Upper lobe of left lung (tissue), 6 donors: ENCODE measurements around the gene PLCXD1. TPM values are rescaled to one million over a fixed set of nuclear protein-coding genes. Genes with fewer than 3 reads are reported as not detected.
"Not testable (repeated sequence)": the region's sequence is repeated elsewhere in the genome, so short reads cannot be mapped to it uniquely, and the experiment has no call there.

ENCODE experiments used
- ATAC-seq, 2 donors: fragments of 200-7000 bp; cut with Tn5 transposase; one replicate each; pipeline ENCODE4 v1.9.1; 2022; ENCODE audit warnings: mild to moderate bottlenecking in 2 of 2, moderate library complexity in 2 of 2; ENCODE audit not compliant: low FRiP score in 2 of 2
- DNase-seq, 2 donors: peaks; one replicate each; pipeline ENCODE4 v3.0.0-alpha.2; 2019 to 2020
- H3K27ac ChIP-seq, 4 donors: fragments of 200-600 bp; sonication (generic); one replicate each; pipeline ENCODE4 v1.5.1; 2016 to 2019
- H3K27me3 ChIP-seq, 4 donors: fragments of 200-600 bp; sonication (generic); one replicate each; pipeline ENCODE4 v1.5.1; 2017 to 2019
- H3K36me3 ChIP-seq, 4 donors: fragments of 200-600 bp; sonication (generic); one replicate each; pipeline ENCODE4 v1.5.1; 2016 to 2019
- H3K4me1 ChIP-seq, 4 donors: fragments of 200-600 bp; sonication (generic); one replicate each; pipeline ENCODE4 v1.5.1; 2018 to 2019
- H3K4me3 ChIP-seq, 4 donors: fragments of 200-600 bp; sonication (generic); one replicate each; pipeline ENCODE4 v1.5.1; 2017 to 2019; ENCODE audit warnings: mild to moderate bottlenecking in 2 of 4, moderate library complexity in 1 of 4
- H3K9me3 ChIP-seq, 4 donors: fragments of 200-600 bp; sonication (generic); one replicate each; pipeline ENCODE4 v1.5.1; 2018 to 2019
- CTCF ChIP-seq, 6 experiments: fragments of 450-650 bp in 4 of 6; fragments of 200-600 bp in 2 of 6; sonication (generic) in 2 of 6; IDR thresholded peaks; one replicate each; pipeline ENCODE4 v1.5.1; 2016 to 2019; ENCODE audit warnings: antibody characterized with exemption in 6 of 6
- EP300 ChIP-seq, 4 donors: sonication (generic); formaldehyde crosslinking; IDR thresholded peaks; one replicate each; pipeline ENCODE4 v1.5.1; 2017; ENCODE audit warnings: antibody characterized with exemption in 4 of 4, control low read depth in 2 of 4
- POLR2A ChIP-seq, 4 donors: fragments of 450-650 bp; IDR thresholded peaks; one replicate each; pipeline ENCODE4 v1.5.1; 2016 to 2017; ENCODE audit warnings: antibody characterized with exemption in 4 of 4, mild to moderate bottlenecking in 2 of 4
- POLR2AphosphoS5 ChIP-seq, 2 donors: sonication (generic); formaldehyde crosslinking; IDR thresholded peaks; one replicate each; pipeline ENCODE4 v1.5.1; 2017; ENCODE audit warnings: antibody characterized with exemption in 2 of 2
- WGBS, 2 donors: methylation state at CpG; one replicate each; pipeline ENCODE4 v1.1.5; 2017 to 2018; 5-methylcytosine and 5-hydroxymethylcytosine counted together
- total RNA-seq, 6 donors: library from RNA; depleted of rRNA in 4 of 6; stranded (reverse); fragments of >200 nt in 4 of 6; gene quantifications; one replicate each; pipeline versions ENCODE4 v1.1.0 to v1.2.1, GENCODE V29; 2016 to 2021
- donor health status: DM: no; HTN: no; CAD: no; lungs with moderate emphysema.
- donor health status: DM: no; HTN: yes; CAD: no; lungs with severe emphysema.

The PLCXD1 gene
- total RNA-seq, 6 donors from 2014 or later: 7.8 to 75.4 (median 19.2) TPM

DNA sequence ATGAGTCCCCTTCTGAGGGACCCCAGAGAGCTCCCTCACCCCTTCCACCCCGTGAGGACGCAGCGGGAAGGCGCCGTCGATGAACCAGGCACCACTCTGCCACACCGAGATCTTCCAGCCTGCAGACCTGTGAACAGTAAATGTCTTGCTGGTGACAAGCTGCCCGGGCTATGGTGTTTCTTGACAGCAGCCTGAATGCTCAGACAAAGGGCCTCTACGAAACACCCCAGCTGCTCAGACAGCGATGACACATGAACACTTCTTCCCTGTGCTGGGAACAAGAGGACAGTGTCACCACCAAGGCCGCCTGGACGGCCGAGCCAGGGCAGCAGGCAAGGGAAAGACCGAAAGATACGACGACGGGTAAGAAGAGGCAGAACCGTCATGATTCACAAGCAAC lies 68.0 kb downstream of the PLCXD1 start:
- H3K9me3 ChIP-seq: no peaks in the 10 kb centered on the region
- WGBS, 2 donors: 87 to 91% methylated on average over 18 of the region's 18 CpGs
- H3K4me3 ChIP-seq: no peak overlapping the region
- TF ChIP-seq POLR2A (IDR thresholded peaks at IDR 0.05): no peak
- no peak for TF ChIP-seq CTCF (IDR thresholded peaks at IDR 0.05)
- TF ChIP-seq EP300 (IDR thresholded peaks at IDR 0.05): no peak
- TF ChIP-seq POLR2AphosphoS5 (IDR thresholded peaks at IDR 0.05): no peak
- H3K4me1 ChIP-seq: no peaks in the 10 kb centered on the region
- H3K27me3 ChIP-seq: no peaks in the 10 kb centered on the region
- ATAC-seq (no peak), DNase-seq (peak in 1 of 2 donors; percentile 36)
- peaks cover 0 to 15% (median 3%) of the 10 kb centered on the region in 4 donors for H3K36me3 ChIP-seq
- H3K27ac ChIP-seq: no peak overlapping the region

- Histone ChIP-seq H3K4me3 (no peak overlapping the region), H3K36me3 (peaks cover 0 to 12% (median 3%) of the 10 kb centered on the region in 4 donors), H3K9me3 (no peaks in the 10 kb centered on the region), H3K27ac (no peak overlapping the region), H3K4me1 (no peaks in the 10 kb centered on the region), H3K27me3 (no peaks in the 10 kb centered on the region)
- WGBS, 2 donors: 85 to 86% methylated on average over 10 of the region's 10 CpGs
- no peak for DNase-seq
- TF ChIP-seq EP300 (IDR thresholded peaks at IDR 0.05) (no peak), CTCF (IDR thresholded peaks at IDR 0.05) (no peak), POLR2AphosphoS5 (IDR thresholded peaks at IDR 0.05) (no peak), POLR2A (IDR thresholded peaks at IDR 0.05) (no peak)
- ATAC-seq: no peak
Measured at GRCh38 chrX:349702-350101, 68.5 kb downstream of the PLCXD1 start.

GRCh38 chrX:350148-350533 lies 69.0 kb downstream of the PLCXD1 start:
- WGBS, 2 donors: 82 to 87% methylated on average over 14 to 20 of the region's 20 CpGs
- H3K4me3 ChIP-seq: no peak overlapping the region
- no peak for DNase-seq
- no peak for ATAC-seq
- H3K27me3 ChIP-seq: no peaks in the 10 kb centered on the region
- H3K36me3 ChIP-seq: peaks cover 0 to 7% (median 3%) of the 10 kb centered on the region in 4 donors
- no peak for TF ChIP-seq POLR2AphosphoS5 (IDR thresholded peaks at IDR 0.05)
- no peak for TF ChIP-seq EP300 (IDR thresholded peaks at IDR 0.05)
- TF ChIP-seq POLR2A (IDR thresholded peaks at IDR 0.05): no peak
- TF ChIP-seq CTCF (IDR thresholded peaks at IDR 0.05): no peak
- H3K9me3 ChIP-seq: no peaks in the 10 kb centered on the region
- H3K27ac ChIP-seq: no peak overlapping the region
- H3K4me1 ChIP-seq: no peaks in the 10 kb centered on the region

GRCh38 chrX:350534-351323 lies 69.5 kb downstream of the PLCXD1 start:
- H3K27me3 ChIP-seq: no peaks in the 10 kb centered on the region
- no peak for ATAC-seq
- H3K36me3 ChIP-seq: peaks cover 0 to 5% (median 2%) of the 10 kb centered on the region in 4 donors
- H3K27ac ChIP-seq: no peak overlapping the region
- peak in 1 of 2 donors; percentile 79 for DNase-seq
- WGBS, 2 donors: 96% methylated on average over 59 of the region's 61 CpGs
- H3K9me3 ChIP-seq: no peaks in the 10 kb centered on the region
- no peaks in the 10 kb centered on the region for H3K4me1 ChIP-seq
- no peak for TF ChIP-seq POLR2A (IDR thresholded peaks at IDR 0.05)
- H3K4me3 ChIP-seq: no peak overlapping the region

- H3K4me1 ChIP-seq, H3K27ac ChIP-seq, DNase-seq, H3K27me3 ChIP-seq, H3K36me3 ChIP-seq, H3K4me3 ChIP-seq, H3K9me3 ChIP-seq, ATAC-seq: not testable (repeated sequence)
- 97 to 98% methylated on average over 13 of the region's 13 CpGs for WGBS, 2 donors
Measured at GRCh38 chrX:351324-351641, 70.1 kb downstream of the PLCXD1 start.

DNA sequence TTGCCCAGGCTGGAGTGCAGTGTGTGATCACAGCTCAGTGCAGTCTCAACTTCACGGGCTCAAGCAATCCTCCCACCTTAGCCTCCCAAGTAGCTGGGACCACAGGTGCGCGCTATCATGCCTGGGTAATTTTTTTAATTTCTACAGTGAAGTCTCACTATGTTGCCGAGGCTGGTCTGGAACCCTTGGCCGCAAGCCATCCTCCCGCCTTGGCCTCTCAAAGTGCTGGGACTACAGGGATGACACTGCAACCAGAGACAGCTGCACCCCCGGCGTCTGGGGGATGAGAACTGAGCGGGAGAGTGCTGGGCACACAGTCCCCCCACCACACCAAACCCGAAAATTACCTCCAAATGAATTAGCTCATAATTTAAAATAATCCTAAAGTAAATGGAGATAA lies 70.6 kb downstream of the PLCXD1 start:
- DNase-seq: no peak
- peaks cover 0 to 1% (median under 1%) of the 10 kb centered on the region in 4 donors for H3K36me3 ChIP-seq
- no peaks in the 10 kb centered on the region for H3K27me3 ChIP-seq
- no peaks in the 10 kb centered on the region for H3K4me1 ChIP-seq
- H3K4me3 ChIP-seq: no peak overlapping the region
- ATAC-seq: no peak
- H3K9me3 ChIP-seq: no peaks in the 10 kb centered on the region
- H3K27ac ChIP-seq: no peak overlapping the region
- TF ChIP-seq POLR2AphosphoS5 (IDR thresholded peaks at IDR 0.05) (no peak), EP300 (IDR thresholded peaks at IDR 0.05) (no peak), CTCF (IDR thresholded peaks at IDR 0.05) (no peak), POLR2A (IDR thresholded peaks at IDR 0.05) (no peak)
- 92 to 95% methylated on average over 10 of the region's 10 CpGs for WGBS, 2 donors
